H7 (cell line): ENCODE data around the gene USP48. TPM values are rescaled to one million over a fixed set of nuclear protein-coding genes. Genes with fewer than 3 reads are reported as not detected.

Source experiments
- DNase-seq: peaks from one replicate; pipeline ENCODE4 v3.0.0; 2012
- H3K27me3 ChIP-seq: 2 replicates; pipeline ENCODE4 v1.6.0; 2011; ENCODE audit warnings: mild to moderate bottlenecking, low read length; ENCODE audit not compliant: control insufficient read depth, insufficient read depth
- H3K36me3 ChIP-seq: replicated peaks from 2 replicates; pipeline ENCODE4 v1.5.1; 2011; ENCODE audit warnings: low read length; ENCODE audit not compliant: control insufficient read depth, insufficient read depth
- H3K4me3 ChIP-seq: 2 replicates; pipeline ENCODE4 v1.5.1; 2011; ENCODE audit warnings: low read depth, mild to moderate bottlenecking, control low read depth, low read length, moderate library complexity; ENCODE audit not compliant: insufficient read depth
- total RNA-seq: library from RNA; depleted of rRNA; stranded (reverse); fragments of >200 nt; shearing (Covaris generic); gene quantifications from 2 replicates; pipeline ENCODE4 v1.2.3, GENCODE V29; 2014

USP48 gene
- total RNA-seq, 1 experiment from 2014 or later = 37.1 TPM

- DNase-seq = no peak
- no peaks in the 10 kb centered on the region for H3K27me3 ChIP-seq
- H3K36me3 ChIP-seq = peaks cover 6% of the 10 kb centered on the region; the same call in 1 of the 2 replicates
- no peak overlapping the region for H3K4me3 ChIP-seq
Measured at GRCh38 chr1:21721295-21721985, 61.5 kb downstream of the USP48 start.

DNA sequence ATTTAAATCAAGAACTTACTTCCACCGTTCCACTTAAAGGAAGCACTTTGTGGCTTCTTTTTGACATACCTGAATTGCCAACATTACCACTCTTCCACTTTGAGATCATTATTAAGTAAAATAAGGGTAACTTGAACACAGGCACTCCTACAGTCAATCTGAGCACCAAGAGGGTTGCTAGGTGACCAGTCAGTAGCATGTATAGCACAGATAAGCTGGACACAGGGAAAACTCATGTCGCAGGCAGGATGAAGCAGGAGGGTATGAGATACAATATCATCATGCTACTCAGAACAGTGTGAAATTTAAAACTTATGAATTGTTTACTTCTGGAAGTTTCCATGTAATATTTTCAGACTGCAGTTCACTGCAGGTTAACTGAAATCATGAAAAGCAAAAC is 66.8 kb downstream of the USP48 start:
- peaks cover 13% of the 10 kb centered on the region for H3K36me3 ChIP-seq

GRCh38 chr1:21707891-21708290 is 75.1 kb downstream of the USP48 start:
- DNase-seq = no peak
- Histone ChIP-seq H3K27me3 (no peaks in the 10 kb centered on the region), H3K36me3 (peaks cover 11% of the 10 kb centered on the region), H3K4me3 (no peak overlapping the region)

More for the DNA sequence above, 66.8 kb downstream of the USP48 start:
- Histone ChIP-seq H3K4me3 (no peak overlapping the region), H3K27me3 (no peaks in the 10 kb centered on the region)
- DNase-seq = no peak

- no peak for DNase-seq
- no peaks in the 10 kb centered on the region for H3K27me3 ChIP-seq
- peaks cover 14% of the 10 kb centered on the region for H3K36me3 ChIP-seq
- H3K4me3 ChIP-seq = no peak overlapping the region
Measured at GRCh38 chr1:21707086-21707840, 75.7 kb downstream of the USP48 start.

DNA sequence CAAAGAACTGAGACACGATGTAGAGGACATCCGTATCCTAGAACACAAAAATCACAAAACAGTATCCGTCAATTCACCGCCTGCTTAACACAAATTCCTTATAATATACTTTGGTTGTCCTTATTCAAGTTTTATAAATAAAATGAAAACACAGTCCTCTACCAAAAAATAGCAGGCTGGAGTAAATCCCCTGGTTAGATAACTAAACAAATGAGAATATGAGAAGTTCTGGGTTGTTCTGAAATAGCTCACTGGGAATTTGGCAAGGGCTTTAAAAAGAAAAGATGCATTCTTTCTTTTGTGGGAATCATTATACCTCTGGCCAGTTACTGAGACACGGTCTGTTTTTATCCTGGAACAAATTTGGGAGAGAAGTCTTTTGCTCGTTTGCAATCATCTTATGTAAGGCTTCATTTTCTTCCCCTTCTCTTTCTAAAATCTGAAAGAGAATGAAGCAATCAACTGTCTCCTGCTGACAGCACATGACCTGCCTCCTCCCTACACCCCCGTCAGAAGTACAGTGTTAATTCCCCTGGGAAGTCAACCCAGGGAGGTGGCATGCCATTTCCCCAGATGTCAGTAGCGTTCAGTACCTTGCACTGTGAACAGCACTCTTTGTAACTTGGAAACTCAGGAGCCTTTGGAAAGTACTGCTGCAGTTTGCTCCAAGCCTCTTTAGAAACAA is 76.7 kb downstream of the USP48 start:
- DNase-seq = peak; percentile 76
- Histone ChIP-seq H3K27me3 (no peaks in the 10 kb centered on the region), H3K4me3 (no peak overlapping the region), H3K36me3 (peaks cover 19% of the 10 kb centered on the region)

- Histone ChIP-seq H3K4me3 (no peak overlapping the region), H3K36me3 (peaks cover 20% of the 10 kb centered on the region), H3K27me3 (no peaks in the 10 kb centered on the region)
- DNase-seq = no peak
Measured at GRCh38 chr1:21705303-21705980, 77.5 kb downstream of the USP48 start.

- peaks cover 23% of the 10 kb centered on the region for H3K36me3 ChIP-seq
- no peaks in the 10 kb centered on the region for H3K27me3 ChIP-seq
- no peak overlapping the region for H3K4me3 ChIP-seq
- DNase-seq = no peak
Measured at GRCh38 chr1:21704145-21704544, 78.8 kb downstream of the USP48 start.

DNA sequence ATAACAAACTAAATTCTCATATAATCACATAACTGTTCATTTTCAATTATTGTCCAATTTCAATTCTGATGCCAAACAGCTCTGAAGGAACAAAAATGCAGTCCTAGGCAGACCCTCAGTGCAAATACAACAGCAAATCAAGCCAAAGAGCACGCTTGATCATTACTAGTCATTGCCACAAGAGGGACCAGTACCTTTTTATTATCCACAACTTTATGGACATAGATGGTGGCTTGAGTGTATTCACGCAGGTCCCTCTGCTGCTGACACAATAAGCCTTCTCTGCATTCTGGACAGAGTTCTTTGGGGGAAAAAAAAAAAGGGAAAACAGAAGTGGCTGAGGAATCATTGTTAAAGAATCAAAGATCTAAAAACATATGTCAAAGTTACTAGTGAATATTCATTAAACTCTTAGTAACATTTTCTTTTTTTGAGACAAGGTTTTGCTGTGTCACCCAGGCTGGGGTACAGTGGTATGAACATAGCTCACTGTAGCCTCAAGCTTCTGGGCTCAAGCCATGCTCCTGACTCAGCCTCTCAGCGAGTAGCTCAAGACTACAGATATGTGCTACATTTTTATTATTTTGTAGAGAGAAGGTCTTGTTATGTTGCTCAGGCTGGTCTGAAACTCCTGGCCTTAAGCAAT is 79.5 kb downstream of the USP48 start:
- Histone ChIP-seq H3K36me3 (peaks cover 23% of the 10 kb centered on the region), H3K4me3 (no peak overlapping the region), H3K27me3 (no peaks in the 10 kb centered on the region)
- DNase-seq = peak; percentile 36

GRCh38 chr1:21702780-21703179 is 80.2 kb downstream of the USP48 start:
- H3K27me3 ChIP-seq = no peaks in the 10 kb centered on the region
- no peak for DNase-seq
- no peak overlapping the region for H3K4me3 ChIP-seq
- H3K36me3 ChIP-seq = peaks cover 21% of the 10 kb centered on the region

GRCh38 chr1:21701401-21701800 is 81.5 kb downstream of the USP48 start:
- no peak for DNase-seq
- Histone ChIP-seq H3K4me3 (no peak overlapping the region), H3K27me3 (no peaks in the 10 kb centered on the region), H3K36me3 (peaks cover 21% of the 10 kb centered on the region)

GRCh38 chr1:21700094-21700493 is 82.9 kb downstream of the USP48 start:
- DNase-seq = no peak

DNA sequence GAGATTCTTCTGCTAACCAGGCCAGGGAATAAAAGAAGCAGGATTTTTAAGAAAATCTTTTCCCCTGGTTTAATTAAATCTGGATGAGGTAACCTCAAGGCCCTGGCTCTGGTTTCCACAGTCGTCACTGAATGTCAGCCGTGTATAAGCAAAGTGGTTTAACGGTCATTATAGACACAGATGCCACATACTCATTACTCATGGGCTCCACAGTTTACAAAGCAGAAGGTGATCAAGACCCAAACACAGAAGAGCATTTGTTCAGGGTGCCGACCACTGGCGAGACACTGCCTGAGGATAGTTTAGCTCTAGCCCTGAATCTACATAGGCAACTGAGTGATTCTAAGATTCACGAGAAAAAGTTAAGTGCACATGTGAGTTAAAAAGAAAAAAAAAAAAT is 86.0 kb downstream of the USP48 start:
- Histone ChIP-seq H3K27me3 (no peaks in the 10 kb centered on the region), H3K36me3 (peaks cover 17% of the 10 kb centered on the region), H3K4me3 (no peak overlapping the region)
- DNase-seq = no peak

More at GRCh38 chr1:21700094-21700493, 82.9 kb downstream of the USP48 start:
- Histone ChIP-seq H3K36me3 (peaks cover 19% of the 10 kb centered on the region), H3K4me3 (no peak overlapping the region), H3K27me3 (no peaks in the 10 kb centered on the region)

DNA sequence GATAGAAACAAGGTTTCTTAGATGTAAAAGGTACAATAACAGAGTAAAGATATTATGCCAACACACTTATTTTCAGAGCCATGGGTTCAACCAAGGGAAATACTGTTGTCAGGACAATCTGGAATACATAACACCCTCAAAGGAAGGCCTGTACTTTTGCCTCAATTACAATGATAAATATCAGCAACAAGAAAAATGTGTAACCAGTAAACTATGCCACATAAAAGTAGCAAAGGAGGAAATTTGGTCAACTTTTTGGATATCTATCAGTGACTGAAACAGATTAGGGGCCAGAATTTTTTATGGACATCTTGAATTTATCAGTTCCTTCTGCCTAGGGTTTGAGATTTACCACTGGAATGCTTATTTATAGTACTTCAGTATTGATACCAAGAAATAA is 89.2 kb downstream of the USP48 start:
- no peaks in the 10 kb centered on the region for H3K27me3 ChIP-seq
- H3K36me3 ChIP-seq = peaks cover 16% of the 10 kb centered on the region
- H3K4me3 ChIP-seq = no peak overlapping the region
- no peak for DNase-seq

- Histone ChIP-seq H3K36me3 (peaks cover 19% of the 10 kb centered on the region), H3K4me3 (no peak overlapping the region), H3K27me3 (no peaks in the 10 kb centered on the region)
- DNase-seq = no peak
Measured at GRCh38 chr1:21691739-21692138, 91.2 kb downstream of the USP48 start.
